Activated T-cell treated with anti-CD3 and anti-CD28 coated beads, Interleukin-2, amount 50 U/mL, for 24 hours (primary cell): ENCODE results near the gene PTPDC1.
"Not testable (repeated sequence)": the region's sequence is repeated elsewhere in the genome, so short reads cannot be mapped to it uniquely, and the experiment has no call there.

Source experiments
- DNase-seq: peaks from one replicate; pipeline ENCODE4 v3.0.0-alpha.2; 2020
- H3K27ac Mint-ChIP-seq: 2 replicates; pipeline ENCODE4 v1.8.0; 2020; ENCODE audit warnings: mild to moderate bottlenecking, mixed read lengths
- H3K27me3 Mint-ChIP-seq: 2 replicates; pipeline ENCODE4 v1.8.0; 2020; ENCODE audit warnings: mixed read lengths
- H3K36me3 Mint-ChIP-seq: 2 replicates; pipeline ENCODE4 v1.8.0; 2020; ENCODE audit warnings: low read depth, mixed read lengths
- H3K4me1 Mint-ChIP-seq: 2 replicates; pipeline ENCODE4 v1.8.0; 2020; ENCODE audit warnings: low read depth, mixed read lengths
- H3K4me3 Mint-ChIP-seq: 2 replicates; pipeline ENCODE4 v1.8.0; 2020; ENCODE audit warnings: mild to moderate bottlenecking, moderate library complexity, mixed read lengths
- H3K9me3 Mint-ChIP-seq: 2 replicates; pipeline ENCODE4 v1.8.0; 2020; ENCODE audit warnings: mixed read lengths

PTPDC1 gene

GRCh38 chr9:94081864-94082463 lies 2.3 kb upstream of the PTPDC1 start:
- H3K27ac Mint-ChIP-seq, result no peak overlapping the region
- H3K4me3 Mint-ChIP-seq, result no peak overlapping the region
- peaks cover 4% of the 10 kb centered on the region for H3K4me1 Mint-ChIP-seq
- H3K9me3 Mint-ChIP-seq, result no peaks in the 10 kb centered on the region
- H3K36me3 Mint-ChIP-seq, result peaks cover 1% of the 10 kb centered on the region
- H3K27me3 Mint-ChIP-seq, result no peaks in the 10 kb centered on the region
- DNase-seq, result no peak

- no peak for DNase-seq
- H3K4me3 Mint-ChIP-seq, result no peak overlapping the region
- no peak overlapping the region for H3K27ac Mint-ChIP-seq
- peaks cover 3% of the 10 kb centered on the region for H3K36me3 Mint-ChIP-seq
- no peaks in the 10 kb centered on the region for H3K27me3 Mint-ChIP-seq
- H3K9me3 Mint-ChIP-seq, result no peaks in the 10 kb centered on the region
- peaks cover 4% of the 10 kb centered on the region for H3K4me1 Mint-ChIP-seq
These were observed 1.7 kb upstream of the PTPDC1 start for GRCh38 chr9:94082553-94082952.

- H3K27me3 Mint-ChIP-seq, result no peaks in the 10 kb centered on the region
- H3K4me3 Mint-ChIP-seq, result no peak overlapping the region
These were observed 1.3 kb upstream of the PTPDC1 start for GRCh38 chr9:94082956-94083355.

GRCh38 chr9:94083384-94083783 lies 880 bp upstream of the PTPDC1 start:
- H3K36me3 Mint-ChIP-seq, result peaks cover 4% of the 10 kb centered on the region
- H3K27me3 Mint-ChIP-seq, result no peaks in the 10 kb centered on the region
- H3K4me3 Mint-ChIP-seq, result no peak overlapping the region
- H3K27ac Mint-ChIP-seq, result no peak overlapping the region
- peaks cover 4% of the 10 kb centered on the region for H3K4me1 Mint-ChIP-seq
- H3K9me3 Mint-ChIP-seq, result no peaks in the 10 kb centered on the region
- DNase-seq, result no peak

More at GRCh38 chr9:94082956-94083355, 1.3 kb upstream of the PTPDC1 start:
- no peaks in the 10 kb centered on the region for H3K9me3 Mint-ChIP-seq
- peaks cover 3% of the 10 kb centered on the region for H3K36me3 Mint-ChIP-seq
- no peak overlapping the region for H3K27ac Mint-ChIP-seq
- no peak for DNase-seq
- peaks cover 4% of the 10 kb centered on the region for H3K4me1 Mint-ChIP-seq

GRCh38 chr9:94085062-94085639 lies 887 bp downstream of the PTPDC1 start:
- H3K9me3 Mint-ChIP-seq, result no peaks in the 10 kb centered on the region
- no peak overlapping the region for H3K27ac Mint-ChIP-seq
- H3K27me3 Mint-ChIP-seq, result no peaks in the 10 kb centered on the region
- H3K36me3 Mint-ChIP-seq, result peaks cover 6% of the 10 kb centered on the region
- no peak for DNase-seq
- H3K4me1 Mint-ChIP-seq, result peaks cover 4% of the 10 kb centered on the region
- no peak overlapping the region for H3K4me3 Mint-ChIP-seq

- Mint-ChIP-seq H3K4me3 (no peak overlapping the region), H3K27ac (no peak overlapping the region), H3K9me3 (no peaks in the 10 kb centered on the region), H3K36me3 (peaks cover 6% of the 10 kb centered on the region), H3K4me1 (peaks cover 3% of the 10 kb centered on the region), H3K27me3 (no peaks in the 10 kb centered on the region)
- no peak for DNase-seq
These were observed 2.5 kb downstream of the PTPDC1 start for GRCh38 chr9:94086486-94087345.

- not testable (repeated sequence) for H3K4me3 Mint-ChIP-seq, H3K27ac Mint-ChIP-seq, H3K9me3 Mint-ChIP-seq, H3K27me3 Mint-ChIP-seq, H3K4me1 Mint-ChIP-seq, DNase-seq
- H3K36me3 Mint-ChIP-seq, result peaks cover 20% of the 10 kb centered on the region
These were observed 10.2 kb downstream of the PTPDC1 start for GRCh38 chr9:94094219-94095145.

- Mint-ChIP-seq H3K4me3 (no peak overlapping the region), H3K27ac (no peak overlapping the region), H3K36me3 (peaks cover 20% of the 10 kb centered on the region), H3K4me1 (peaks cover 9% of the 10 kb centered on the region), H3K27me3 (no peaks in the 10 kb centered on the region), H3K9me3 (no peaks in the 10 kb centered on the region)
- no peak for DNase-seq
These were observed 12.7 kb downstream of the PTPDC1 start for GRCh38 chr9:94096819-94097577.

- peaks cover 20% of the 10 kb centered on the region for H3K36me3 Mint-ChIP-seq
- H3K27ac Mint-ChIP-seq, result no peak overlapping the region
- H3K4me1 Mint-ChIP-seq, result peaks cover 9% of the 10 kb centered on the region
- H3K9me3 Mint-ChIP-seq, result no peaks in the 10 kb centered on the region
- H3K4me3 Mint-ChIP-seq, result no peak overlapping the region
- no peak for DNase-seq
- no peaks in the 10 kb centered on the region for H3K27me3 Mint-ChIP-seq
These were observed 13.6 kb downstream of the PTPDC1 start for GRCh38 chr9:94097788-94098414.

GRCh38 chr9:94100152-94100879 lies 16.1 kb downstream of the PTPDC1 start:
- H3K4me1 Mint-ChIP-seq, result peaks cover 8% of the 10 kb centered on the region
- DNase-seq, result no peak
- H3K36me3 Mint-ChIP-seq, result peaks cover 17% of the 10 kb centered on the region
- H3K27ac Mint-ChIP-seq, result no peak overlapping the region
- H3K4me3 Mint-ChIP-seq, result no peak overlapping the region
- no peaks in the 10 kb centered on the region for H3K27me3 Mint-ChIP-seq
- no peaks in the 10 kb centered on the region for H3K9me3 Mint-ChIP-seq

GRCh38 chr9:94101162-94101853 lies 17.0 kb downstream of the PTPDC1 start:
- H3K27ac Mint-ChIP-seq, result no peak overlapping the region
- H3K27me3 Mint-ChIP-seq, result no peaks in the 10 kb centered on the region
- H3K9me3 Mint-ChIP-seq, result no peaks in the 10 kb centered on the region

GRCh38 chr9:94108584-94108983 lies 24.3 kb downstream of the PTPDC1 start:
- H3K27ac Mint-ChIP-seq, result no peak overlapping the region

More at GRCh38 chr9:94101162-94101853, 17.0 kb downstream of the PTPDC1 start:
- DNase-seq, result no peak
- H3K36me3 Mint-ChIP-seq, result peaks cover 10% of the 10 kb centered on the region
- H3K4me1 Mint-ChIP-seq, result peaks cover 8% of the 10 kb centered on the region
- H3K4me3 Mint-ChIP-seq, result no peak overlapping the region

More at GRCh38 chr9:94108584-94108983, 24.3 kb downstream of the PTPDC1 start:
- no peak for DNase-seq
- H3K9me3 Mint-ChIP-seq, result peaks cover 5% of the 10 kb centered on the region
- H3K4me1 Mint-ChIP-seq, result peaks cover 1% of the 10 kb centered on the region
- no peaks in the 10 kb centered on the region for H3K27me3 Mint-ChIP-seq
- no peak overlapping the region for H3K4me3 Mint-ChIP-seq
- H3K36me3 Mint-ChIP-seq, result peaks cover 2% of the 10 kb centered on the region
